CD14-positive monocyte (primary cell): ENCODE results near the gene CFLAR. TPM values are rescaled to one million over a fixed set of nuclear protein-coding genes. Genes with fewer than 3 reads are reported as not detected.

ENCODE experiments used
- DNase-seq, 3 donors: peaks; one replicate each; pipeline ENCODE4 v3.0.0-alpha.2; 2011 to 2022
- H2AFZ ChIP-seq: 2 replicates; pipeline ENCODE4 v1.6.0; 2012; ENCODE audit warnings: mild to moderate bottlenecking, low read depth, low read length, inconsistent platforms; ENCODE audit not compliant: insufficient read depth, poor library complexity, severe bottlenecking
- H3K27ac ChIP-seq, 2 donors: 1 replicate in 1 of 2; 2 replicates in 1 of 2; pipeline ENCODE4 v1.5.1; 2012 to 2013; ENCODE audit warnings: low read length in 2 of 2, control low read depth in 1 of 2, inconsistent platforms in 1 of 2, low read depth in 1 of 2, mild to moderate bottlenecking in 1 of 2
- H3K27me3 ChIP-seq, 2 donors: one replicate each; pipeline versions ENCODE4 v1.6.0 to v1.6.1; 2011 to 2013; ENCODE audit warnings: low read length in 2 of 2; ENCODE audit not compliant: control insufficient read depth in 2 of 2, insufficient read depth in 2 of 2
- H3K36me3 ChIP-seq, 2 donors: replicated peaks in 1 of 2; 1 replicate in 1 of 2; 2 replicates in 1 of 2; pipeline versions ENCODE4 v1.5.1 to v1.6.1; 2012 to 2013; ENCODE audit warnings: low read length in 2 of 2, control low read depth in 1 of 2, inconsistent platforms in 1 of 2, mild to moderate bottlenecking in 1 of 2; ENCODE audit not compliant: insufficient read depth in 2 of 2, control insufficient read depth in 1 of 2
- H3K4me1 ChIP-seq, 2 donors: 1 replicate in 1 of 2; 2 replicates in 1 of 2; pipeline versions ENCODE4 v1.5.1 to v1.6.1; 2012 to 2013; ENCODE audit warnings: low read length in 2 of 2, control low read depth in 1 of 2, inconsistent platforms in 1 of 2, mild to moderate bottlenecking in 1 of 2, moderate library complexity in 1 of 2; ENCODE audit not compliant: insufficient read depth in 2 of 2, control insufficient read depth in 1 of 2
- H3K4me2 ChIP-seq: replicated peaks from 2 replicates; pipeline ENCODE3; 2012; ENCODE audit warnings: low read length, moderate library complexity, mild to moderate bottlenecking; ENCODE audit not compliant: poor library complexity, severe bottlenecking; ENCODE audit errors: extremely low read depth
- H3K4me3 ChIP-seq, 3 experiments: fragments of 200-600 bp in 1 of 3; sonication (generic) in 1 of 3; replicated peaks in 1 of 3; 1 replicate in 2 of 3; 2 replicates in 1 of 3; pipeline ENCODE4 v1.5.1; 2011 to 2013; ENCODE audit warnings: low read length in 3 of 3, mild to moderate bottlenecking in 3 of 3, control low read depth in 2 of 3, low read depth in 2 of 3, inconsistent platforms in 1 of 3, moderate library complexity in 1 of 3
- H3K79me2 ChIP-seq: 2 replicates; pipeline ENCODE4 v1.6.0; 2012; ENCODE audit warnings: mild to moderate bottlenecking, control low read depth, inconsistent platforms, low read length, moderate library complexity; ENCODE audit not compliant: insufficient read depth
- H3K9ac ChIP-seq: 2 replicates; pipeline ENCODE4 v1.6.0; 2017; ENCODE audit warnings: low read length, mild to moderate bottlenecking; ENCODE audit not compliant: insufficient read depth, poor library complexity, severe bottlenecking
- H3K9me3 ChIP-seq, 2 donors: replicated peaks in 1 of 2; 1 replicate in 1 of 2; 2 replicates in 1 of 2; pipeline versions ENCODE4 v1.5.1 to v1.6.1; 2012 to 2013; ENCODE audit warnings: low read length in 2 of 2, control low read depth in 1 of 2; ENCODE audit not compliant: control insufficient read depth in 1 of 2, insufficient read depth in 1 of 2
- H4K20me1 ChIP-seq: 2 replicates; pipeline ENCODE4 v1.6.0; 2012; ENCODE audit warnings: mild to moderate bottlenecking, low read length, control low read depth, moderate library complexity; ENCODE audit not compliant: insufficient read depth
- H3K27ac Mint-ChIP-seq, 7 donors: one replicate each; pipeline ENCODE4 v1.8.0; 2020; ENCODE audit warnings: mild to moderate bottlenecking in 7 of 7, mixed read lengths in 7 of 7, moderate library complexity in 6 of 7, inconsistent platforms in 2 of 7
- H3K27me3 Mint-ChIP-seq, 3 donors: one replicate each; pipeline ENCODE4 v1.8.0; 2021 to 2022; ENCODE audit warnings: low read depth in 3 of 3, mild to moderate bottlenecking in 3 of 3, mixed read lengths in 3 of 3, moderate library complexity in 3 of 3, inconsistent platforms in 1 of 3
- H3K36me3 Mint-ChIP-seq, 2 donors: one replicate each; pipeline ENCODE4 v1.8.0; 2020; ENCODE audit warnings: mixed read lengths in 2 of 2, inconsistent platforms in 1 of 2, mild to moderate bottlenecking in 1 of 2
- H3K4me1 Mint-ChIP-seq: one replicate; pipeline ENCODE4 v1.8.0; 2020; ENCODE audit warnings: mild to moderate bottlenecking, mixed read lengths
- H3K4me3 Mint-ChIP-seq, 2 donors: one replicate each; pipeline ENCODE4 v1.8.0; 2020; ENCODE audit warnings: mild to moderate bottlenecking in 2 of 2, mixed read lengths in 2 of 2, moderate library complexity in 1 of 2
- H3K9me3 Mint-ChIP-seq, 7 donors: one replicate each; pipeline ENCODE4 v1.8.0; 2020 to 2022; ENCODE audit warnings: mixed read lengths in 7 of 7, mild to moderate bottlenecking in 6 of 7, moderate library complexity in 6 of 7, inconsistent platforms in 2 of 7
- CTCF ChIP-seq: fragments of 200-600 bp; IDR thresholded peaks from one replicate; pipeline ENCODE4 v1.8.0; 2022; ENCODE audit warnings: antibody characterized with exemption, mild to moderate bottlenecking
- WGBS: methylation state at CpG from one replicate; pipeline ENCODE4 v1.1.5; 2013; ENCODE audit warnings: missing lambda C conversion rate; ENCODE audit not compliant: insufficient coverage; 5-methylcytosine and 5-hydroxymethylcytosine counted together
- intact Hi-C, 2 donors: fragments of 100-400 bp; cut with micrococcal nuclease; formaldehyde crosslinking; loops; one replicate each; pipeline versions ENCODE4 v1.15.0 to v1.15.1; 2023
- polyA plus RNA-seq, 3 donors: library from polyadenylated mRNA; depleted of rRNA in 1 of 3; unstranded in 2 of 3; stranded (reverse) in 1 of 3; fragments of 300-500 nt in 2 of 3; fragments of >200 nt in 1 of 3; fragmentation: Illumina TruSeq in 2 of 3; gene quantifications; 1 replicate in 2 of 3; 2 replicates in 1 of 3; pipeline ENCODE4 v1.2.3, GENCODE V29; 2012 to 2021

Gene CFLAR
- polyA plus RNA-seq, 3 donors, result 79.4 to 149 (median 79.5) TPM

DNA sequence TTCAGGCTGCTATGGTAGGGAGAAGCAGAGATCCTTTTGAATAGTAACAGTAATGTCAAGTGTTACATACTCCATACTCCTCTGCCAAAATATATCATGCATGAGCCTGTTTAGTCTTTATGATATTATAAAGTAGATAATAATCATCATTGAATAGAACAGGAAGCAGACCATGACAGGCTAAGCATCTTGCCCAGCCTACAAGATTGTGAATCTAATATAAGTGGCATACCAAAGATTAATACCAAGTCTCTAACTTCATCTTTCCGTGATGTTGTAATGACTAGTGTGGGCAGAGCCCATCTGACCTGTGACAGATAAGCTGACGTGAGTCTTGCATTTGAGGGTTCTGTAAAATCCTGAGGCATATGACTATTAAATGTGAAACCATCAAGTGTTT, 31.1 kb upstream of the CFLAR start:
- peaks cover 33% of the 10 kb centered on the region for H3K79me2 ChIP-seq
- no peak overlapping the region for H2AFZ ChIP-seq
- no peak for DNase-seq
- H3K9me3 ChIP-seq, result no peaks in the 10 kb centered on the region
- H3K27ac ChIP-seq, result no peak overlapping the region
- no peak overlapping the region for H3K4me3 ChIP-seq
- intact Hi-C loops, result no loop called here
- Mint-ChIP-seq H3K36me3 (peaks cover 34 to 81% of the 10 kb centered on the region in 2 donors), H3K27me3 (peaks cover 0 to 1% (median 0%) of the 10 kb centered on the region in 3 donors), H3K27ac (no peak overlapping the region), H3K9me3 (peaks cover 0 to 2% (median 0%) of the 10 kb centered on the region in 7 donors), H3K4me1 (peaks cover 10% of the 10 kb centered on the region), H3K4me3 (no peak overlapping the region)
- H3K27me3 ChIP-seq, result no peaks in the 10 kb centered on the region
- H3K4me1 ChIP-seq, result no peaks in the 10 kb centered on the region
- no peak for TF ChIP-seq CTCF
- H4K20me1 ChIP-seq, result no peaks in the 10 kb centered on the region
- WGBS, result no CpG with 5 or more reads among the region's 2 CpGs
- H3K9ac ChIP-seq, result no peak overlapping the region
- H3K4me2 ChIP-seq, result no peak overlapping the region
- peaks cover 38 to 78% of the 10 kb centered on the region in 2 donors for H3K36me3 ChIP-seq

- Mint-ChIP-seq H3K36me3 (peaks cover 17 to 40% of the 10 kb centered on the region in 2 donors), H3K4me3 (no peak overlapping the region), H3K9me3 (no peaks in the 10 kb centered on the region), H3K4me1 (peaks cover 17% of the 10 kb centered on the region), H3K27ac (peak overlapping the region in 1 of 7 donors; percentile 10), H3K27me3 (peaks cover 0 to 1% (median 1%) of the 10 kb centered on the region in 3 donors)
- Histone ChIP-seq H4K20me1 (no peaks in the 10 kb centered on the region), H3K4me1 (peaks cover 12 to 22% of the 10 kb centered on the region in 2 donors), H3K36me3 (peaks cover 13 to 27% of the 10 kb centered on the region in 2 donors), H3K4me3 (no peak overlapping the region), H3K27me3 (no peaks in the 10 kb centered on the region), H3K79me2 (no peaks in the 10 kb centered on the region), H3K9me3 (no peaks in the 10 kb centered on the region), H2AFZ (no peak overlapping the region), H3K27ac (no peak overlapping the region), H3K9ac (no peak overlapping the region), H3K4me2 (no peak overlapping the region)
- 73% methylated on average over 2 of the region's 4 CpGs for WGBS
- DNase-seq, result no peak
- intact Hi-C loops, result no loop called here
- TF ChIP-seq CTCF, result no peak
These were observed 25.4 kb upstream of the CFLAR start for GRCh38 chr2:201090574-201090973.
